Measurements from ENCODE around the gene PLEKHG3.

DNA sequence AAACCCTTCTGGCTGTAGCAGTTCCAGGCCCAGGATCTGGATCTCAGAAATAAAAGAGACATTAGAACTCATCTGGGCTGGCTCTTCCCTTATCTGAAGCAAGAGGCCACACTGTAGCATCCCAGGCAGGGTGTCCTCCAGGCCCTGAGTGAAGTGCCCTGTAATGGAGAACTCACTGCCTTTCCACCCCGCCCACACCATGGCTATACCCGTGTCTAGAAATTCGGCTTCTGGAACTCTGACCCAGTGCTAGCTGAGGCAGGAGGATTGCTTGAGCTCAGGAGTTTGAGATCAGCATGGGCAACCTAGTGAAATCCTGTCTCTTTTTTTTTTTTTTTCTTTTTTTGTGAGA, 23.5 kb upstream of the PLEKHG3 start:
- TF ChIP-seq, protein P1, sequence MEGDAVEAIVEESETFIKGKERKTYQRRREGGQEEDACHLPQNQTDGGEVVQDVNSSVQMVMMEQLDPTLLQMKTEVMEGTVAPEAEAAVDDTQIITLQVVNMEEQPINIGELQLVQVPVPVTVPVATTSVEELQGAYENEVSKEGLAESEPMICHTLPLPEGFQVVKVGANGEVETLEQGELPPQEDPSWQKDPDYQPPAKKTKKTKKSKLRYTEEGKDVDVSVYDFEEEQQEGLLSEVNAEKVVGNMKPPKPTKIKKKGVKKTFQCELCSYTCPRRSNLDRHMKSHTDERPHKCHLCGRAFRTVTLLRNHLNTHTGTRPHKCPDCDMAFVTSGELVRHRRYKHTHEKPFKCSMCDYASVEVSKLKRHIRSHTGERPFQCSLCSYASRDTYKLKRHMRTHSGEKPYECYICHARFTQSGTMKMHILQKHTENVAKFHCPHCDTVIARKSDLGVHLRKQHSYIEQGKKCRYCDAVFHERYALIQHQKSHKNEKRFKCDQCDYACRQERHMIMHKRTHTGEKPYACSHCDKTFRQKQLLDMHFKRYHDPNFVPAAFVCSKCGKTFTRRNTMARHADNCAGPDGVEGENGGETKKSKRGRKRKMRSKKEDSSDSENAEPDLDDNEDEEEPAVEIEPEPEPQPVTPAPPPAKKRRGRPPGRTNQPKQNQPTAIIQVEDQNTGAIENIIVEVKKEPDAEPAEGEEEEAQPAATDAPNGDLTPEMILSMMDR (IDR thresholded peaks at IDR 0.05), result no peak
- TF ChIP-seq EZH2 (IDR thresholded peaks at IDR 0.05), result no peak

Measured in neural progenitor cell (in vitro differentiated cells).